ENCODE results near the gene TFRC. TPM values are rescaled to one million over a fixed set of nuclear protein-coding genes. Genes with fewer than 3 reads are reported as not detected.
"Not testable (repeated sequence)": the region's sequence is repeated elsewhere in the genome, so short reads cannot be mapped to it uniquely, and the experiment has no call there.

The TFRC gene
- polyA plus RNA-seq, 1 experiment: 155 TPM

DNA sequence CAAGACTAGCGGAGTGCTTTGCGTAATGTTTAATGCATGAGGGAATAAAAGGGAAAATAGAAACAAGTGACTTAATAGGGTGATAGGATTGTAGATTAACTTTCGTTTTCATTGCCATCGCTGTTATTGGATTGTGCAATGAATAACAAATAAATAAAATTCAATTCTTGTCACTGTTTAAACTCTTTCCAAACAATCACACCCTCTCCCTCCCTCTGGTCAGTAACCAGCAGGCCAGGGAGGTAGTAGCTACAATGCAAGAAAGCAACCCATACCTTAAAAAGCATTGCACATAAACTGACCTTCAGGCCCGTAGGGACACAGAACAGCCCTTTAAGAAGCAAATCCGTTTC, 705 bp upstream of the TFRC start:
- DNase-seq (ENCODE audit: low read depth, low spot score): no peak
- POLR2A ChIA-PET: no interaction called here
- no peak overlapping the region for H3K27ac ChIP-seq (ENCODE audit: low read depth, low read length)
- TF ChIP-seq, protein P1, sequence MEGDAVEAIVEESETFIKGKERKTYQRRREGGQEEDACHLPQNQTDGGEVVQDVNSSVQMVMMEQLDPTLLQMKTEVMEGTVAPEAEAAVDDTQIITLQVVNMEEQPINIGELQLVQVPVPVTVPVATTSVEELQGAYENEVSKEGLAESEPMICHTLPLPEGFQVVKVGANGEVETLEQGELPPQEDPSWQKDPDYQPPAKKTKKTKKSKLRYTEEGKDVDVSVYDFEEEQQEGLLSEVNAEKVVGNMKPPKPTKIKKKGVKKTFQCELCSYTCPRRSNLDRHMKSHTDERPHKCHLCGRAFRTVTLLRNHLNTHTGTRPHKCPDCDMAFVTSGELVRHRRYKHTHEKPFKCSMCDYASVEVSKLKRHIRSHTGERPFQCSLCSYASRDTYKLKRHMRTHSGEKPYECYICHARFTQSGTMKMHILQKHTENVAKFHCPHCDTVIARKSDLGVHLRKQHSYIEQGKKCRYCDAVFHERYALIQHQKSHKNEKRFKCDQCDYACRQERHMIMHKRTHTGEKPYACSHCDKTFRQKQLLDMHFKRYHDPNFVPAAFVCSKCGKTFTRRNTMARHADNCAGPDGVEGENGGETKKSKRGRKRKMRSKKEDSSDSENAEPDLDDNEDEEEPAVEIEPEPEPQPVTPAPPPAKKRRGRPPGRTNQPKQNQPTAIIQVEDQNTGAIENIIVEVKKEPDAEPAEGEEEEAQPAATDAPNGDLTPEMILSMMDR (IDR thresholded peaks at IDR 0.05; ENCODE audit: low read depth, low read length): no peak
- H3K27me3 ChIP-seq (ENCODE audit: control insufficient read depth, insufficient read depth, low read length): peaks cover 2% of the 10 kb centered on the region
- H3K9me3 ChIP-seq (ENCODE audit: control insufficient read depth, insufficient read depth, low read length): no peaks in the 10 kb centered on the region; the same call in 1 of the 2 replicates
- CTCF ChIA-PET: interaction anchor here (1.0 to 1.3 kb wide), 2 partner anchors 9 to 10 kb away, joined by 3 read pairs; no protein-coding TSS in a partner anchor
- H3K4me3 ChIP-seq (ENCODE audit: low read depth, low read length): no peak overlapping the region

DNA sequence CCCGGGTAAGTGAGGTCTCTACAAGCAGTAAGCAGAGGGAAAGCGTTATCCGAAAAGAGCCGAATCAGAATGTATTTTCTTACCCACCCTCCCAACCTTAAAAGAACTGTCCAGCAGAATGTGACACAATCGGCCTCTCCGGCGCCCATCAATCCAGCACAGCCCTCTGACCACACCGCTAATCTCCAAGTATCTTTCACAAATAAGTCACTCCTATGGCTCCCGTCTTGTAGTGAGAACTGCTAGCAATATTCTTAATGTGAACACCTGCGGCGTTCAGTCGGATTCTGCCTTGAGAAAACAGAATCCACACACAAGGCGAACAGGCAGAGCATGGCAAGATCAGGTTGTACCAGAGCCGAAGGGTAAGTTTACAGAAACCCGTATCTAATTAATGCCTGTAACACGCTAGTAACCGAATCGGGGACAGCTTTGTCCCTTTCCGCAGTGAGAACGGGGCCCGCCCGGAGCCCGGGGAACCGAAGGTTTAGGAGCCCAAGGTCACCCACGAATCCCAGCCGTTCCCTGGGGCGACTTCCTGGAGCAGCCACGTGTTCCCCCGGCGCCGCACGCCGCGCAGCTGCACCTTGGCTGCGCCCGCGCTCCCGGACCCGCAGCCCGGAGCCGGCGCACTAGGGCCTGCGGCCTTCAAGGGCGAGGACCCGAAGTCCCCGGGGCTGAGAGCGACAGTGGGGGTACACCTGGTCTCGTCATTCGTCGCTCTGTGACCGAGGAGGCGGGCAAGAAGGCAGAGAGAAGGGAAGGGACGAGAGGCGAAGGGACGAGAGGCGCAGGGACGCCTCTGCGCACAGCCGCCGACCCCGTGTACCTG, 672 bp downstream of the TFRC start:
- H3K4me3 ChIP-seq (ENCODE audit: low read depth, low read length): peak overlapping the region; percentile 94
- POLR2A ChIA-PET: interaction anchor here (0.6 to 0.9 kb wide), 4 partner anchors 10 to 362 kb away, joined by 3 read pairs; no protein-coding TSS in a partner anchor
- peaks cover 2% of the 10 kb centered on the region for H3K27me3 ChIP-seq (ENCODE audit: control insufficient read depth, insufficient read depth, low read length)
- DNase-seq (ENCODE audit: low read depth, low spot score): no peak
- CTCF ChIA-PET: interaction anchor here (0.7 kb wide), 1 partner anchor 9 kb away, joined by 3 read pairs; no protein-coding TSS in a partner anchor
- no peaks in the 10 kb centered on the region; the same call in 1 of the 2 replicates for H3K9me3 ChIP-seq (ENCODE audit: control insufficient read depth, insufficient read depth, low read length)
- peak overlapping the region; percentile 75 for H3K27ac ChIP-seq (ENCODE audit: low read depth, low read length)
- TF ChIP-seq, protein P1 (IDR thresholded peaks at IDR 0.05; ENCODE audit: low read depth, low read length): no peak

DNA sequence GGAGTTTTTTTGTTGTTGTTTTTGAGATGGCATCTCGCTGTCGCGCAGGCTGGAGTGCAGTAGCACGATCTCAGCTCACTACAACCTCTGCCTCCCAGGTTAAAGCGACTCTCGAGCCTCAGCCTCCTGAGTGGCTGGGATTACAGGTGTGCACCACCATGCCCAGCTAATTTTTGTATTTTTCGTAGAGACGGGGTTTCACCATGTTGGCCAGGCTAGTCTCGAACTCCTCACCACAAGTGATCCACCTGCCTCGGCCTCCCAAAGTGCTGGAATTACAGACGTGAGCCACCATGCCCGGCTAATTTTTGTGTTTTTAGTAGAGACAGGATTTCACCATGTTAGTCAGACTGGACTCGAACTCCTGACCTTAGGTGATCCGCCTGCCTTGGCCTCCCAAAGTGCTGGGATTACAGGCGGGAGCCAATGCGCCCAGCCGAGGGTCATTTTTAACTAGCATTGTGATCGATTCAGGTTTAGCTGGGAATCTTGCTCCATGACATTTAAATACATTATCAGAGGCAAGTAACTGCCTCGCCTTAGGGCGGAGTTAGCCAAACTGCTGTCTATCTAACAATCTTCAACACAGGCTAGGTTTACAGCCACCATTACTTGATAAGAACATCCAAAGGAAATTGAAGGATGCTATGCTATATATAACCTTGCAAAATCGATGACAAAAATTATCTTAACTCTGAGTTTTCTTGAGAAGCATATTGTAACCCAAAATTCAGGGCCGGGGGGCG, 1.6 kb downstream of the TFRC start:
- ChIA-PET CTCF (interaction anchor here (0.6 to 1.9 kb wide), 2 partner anchors 117 to 442 kb away, joined by 10 to 13 read pairs; no protein-coding TSS in a partner anchor), POLR2A (interaction anchor here (0.6 kb wide), 1 partner anchor 352 kb away, joined by 3 read pairs; no protein-coding TSS in a partner anchor)
- not testable (repeated sequence) for DNase-seq (ENCODE audit: low read depth, low spot score); H3K9me3 ChIP-seq (ENCODE audit: control insufficient read depth, insufficient read depth, low read length); H3K27me3 ChIP-seq (ENCODE audit: control insufficient read depth, insufficient read depth, low read length)
- Histone ChIP-seq H3K4me3 (ENCODE audit: low read depth, low read length) (peak overlapping the region; percentile 94), H3K27ac (ENCODE audit: low read depth, low read length) (peak overlapping the region; percentile 11)

- TF ChIP-seq, protein P1 (IDR thresholded peaks at IDR 0.05; ENCODE audit: low read depth, low read length): no peak
- CTCF ChIA-PET: interaction anchor here (0.6 to 1.9 kb wide), 4 partner anchors 60 to 442 kb away, joined by 4 to 13 read pairs (median 8); no protein-coding TSS in a partner anchor
- Histone ChIP-seq H3K27ac (ENCODE audit: low read depth, low read length) (no peak overlapping the region), H3K4me3 (ENCODE audit: low read depth, low read length) (no peak overlapping the region), H3K9me3 (ENCODE audit: control insufficient read depth, insufficient read depth, low read length) (no peaks in the 10 kb centered on the region; the same call in 1 of the 2 replicates), H3K27me3 (ENCODE audit: control insufficient read depth, insufficient read depth, low read length) (no peaks in the 10 kb centered on the region)
- POLR2A ChIA-PET: interaction anchor here (0.6 kb wide), 1 partner anchor 12 kb away, joined by 8 read pairs; no protein-coding TSS in a partner anchor
- no peak for DNase-seq (ENCODE audit: low read depth, low spot score)
These were observed 2.2 kb downstream of the TFRC start for GRCh38 chr3:196079682-196080081.

DNA sequence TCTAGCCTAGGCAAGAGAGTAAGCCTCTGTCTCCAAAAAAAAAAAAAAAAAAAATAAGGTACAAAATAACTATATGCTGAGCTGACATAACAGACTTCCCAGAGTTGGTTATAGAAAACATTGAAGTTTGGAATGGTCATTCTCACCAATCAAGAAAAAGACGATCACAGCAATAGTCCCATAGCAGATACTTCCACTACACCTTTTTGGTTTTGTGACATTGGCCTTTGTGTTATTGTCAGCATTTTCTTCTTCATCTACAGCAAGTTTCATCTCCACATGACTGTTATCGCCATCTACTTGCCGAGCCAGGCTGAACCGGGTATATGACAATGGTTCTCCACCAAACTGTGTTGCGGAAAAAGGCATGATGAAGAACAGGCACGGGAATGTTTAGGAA, 6.9 kb downstream of the TFRC start:
- H3K4me3 ChIP-seq (ENCODE audit: low read depth, low read length): no peak overlapping the region
- H3K27ac ChIP-seq (ENCODE audit: low read depth, low read length): no peak overlapping the region
- ChIA-PET CTCF (interaction anchor here (1.3 to 8.9 kb wide), 2 partner anchors 124 to 224 kb away, joined by 3 to 185 read pairs; no protein-coding TSS in a partner anchor), POLR2A (interaction anchor here (0.6 kb wide), 1 partner anchor 193 kb away, joined by 4 read pairs; no protein-coding TSS in a partner anchor)
- TF ChIP-seq, protein P1 (IDR thresholded peaks at IDR 0.05; ENCODE audit: low read depth, low read length): no peak
- DNase-seq (ENCODE audit: low read depth, low spot score): no peak
- H3K9me3 ChIP-seq (ENCODE audit: control insufficient read depth, insufficient read depth, low read length): no peaks in the 10 kb centered on the region
- no peaks in the 10 kb centered on the region for H3K27me3 ChIP-seq (ENCODE audit: control insufficient read depth, insufficient read depth, low read length)

Measured in AG04450 (cell line).